ENCODE measurements around the gene ROBO2.

The ROBO2 gene

DNA sequence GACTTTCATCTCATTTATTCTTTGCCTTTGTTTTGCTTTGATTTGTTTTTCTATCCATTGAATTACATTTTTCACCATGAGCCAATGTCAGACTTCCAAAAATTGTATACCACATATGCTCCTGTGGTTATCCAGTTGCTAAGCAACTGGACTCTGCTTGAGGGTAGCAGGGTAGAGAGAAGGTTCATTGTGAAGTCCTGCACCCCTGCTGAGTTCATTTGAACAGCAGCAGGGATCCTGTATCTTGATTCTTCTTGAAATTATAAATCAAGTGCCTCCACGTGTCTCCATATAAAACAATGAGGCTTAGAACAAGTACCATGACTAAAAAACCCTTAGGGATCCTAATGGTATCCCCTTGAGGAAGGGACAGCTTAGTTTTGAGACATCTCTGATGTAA, 449.3 kb downstream of the ROBO2 start:
- no peak for DNase-seq (ENCODE audit: low spot score)

DNA sequence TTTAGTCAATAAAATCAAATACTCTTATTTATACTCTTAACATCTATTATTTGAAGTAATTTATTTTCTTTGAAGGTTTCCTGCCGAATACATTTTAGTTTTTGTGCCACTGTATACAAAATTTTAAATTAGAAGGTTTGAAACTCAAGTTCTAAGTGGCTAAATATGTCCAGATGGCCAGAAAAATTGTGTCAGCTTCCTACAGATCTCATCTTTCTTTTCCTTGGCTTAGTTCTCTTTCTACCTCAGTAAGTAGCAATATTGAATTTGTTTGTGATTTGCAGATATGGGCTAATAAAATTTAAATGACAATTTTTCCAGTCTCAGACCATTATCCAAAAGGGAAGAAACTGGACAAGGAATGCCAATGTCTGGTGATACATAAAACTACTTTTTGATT, 452.1 kb downstream of the ROBO2 start:
- no peak for DNase-seq (ENCODE audit: low spot score)

DNA sequence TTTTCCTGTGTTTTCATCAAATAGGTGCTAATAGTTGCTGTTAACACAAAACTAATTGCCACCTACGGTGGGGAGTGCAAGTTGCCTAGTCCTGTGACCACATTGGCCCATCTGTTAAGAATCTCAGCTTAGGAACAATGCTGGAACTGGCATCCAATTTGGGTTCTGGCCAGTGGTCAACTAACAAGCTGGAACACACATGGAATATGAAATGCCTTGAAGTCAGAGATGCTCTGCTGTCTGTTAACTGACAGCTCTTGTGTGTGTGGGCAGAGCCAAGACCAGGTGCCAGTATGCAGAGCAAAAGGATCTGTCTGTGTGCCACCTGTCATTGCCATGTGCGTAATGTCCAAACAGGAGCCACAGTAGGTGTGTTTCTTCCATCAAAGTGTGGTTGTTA, 460.8 kb downstream of the ROBO2 start:
- no peak for DNase-seq (ENCODE audit: low spot score)

DNA sequence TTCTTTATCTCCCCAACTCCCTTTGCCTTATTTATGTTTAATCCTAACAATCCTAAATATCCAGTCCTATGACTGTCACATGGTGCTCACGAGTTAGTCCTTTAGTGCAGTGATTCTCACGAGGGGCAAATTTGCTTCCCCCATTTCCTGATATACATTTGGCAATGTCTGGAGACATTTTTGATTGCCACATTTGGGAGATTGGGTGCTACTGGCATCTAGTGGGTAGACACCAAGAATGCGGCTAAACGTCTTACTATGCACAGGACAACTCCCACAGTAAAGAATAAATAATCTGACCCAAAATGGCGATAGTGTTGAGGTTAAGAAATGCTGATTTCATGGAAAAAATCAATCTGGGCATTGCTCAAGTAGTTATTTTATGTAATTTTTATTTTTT, 466.5 kb downstream of the ROBO2 start:
- DNase-seq (ENCODE audit: low spot score), result no peak

DNA sequence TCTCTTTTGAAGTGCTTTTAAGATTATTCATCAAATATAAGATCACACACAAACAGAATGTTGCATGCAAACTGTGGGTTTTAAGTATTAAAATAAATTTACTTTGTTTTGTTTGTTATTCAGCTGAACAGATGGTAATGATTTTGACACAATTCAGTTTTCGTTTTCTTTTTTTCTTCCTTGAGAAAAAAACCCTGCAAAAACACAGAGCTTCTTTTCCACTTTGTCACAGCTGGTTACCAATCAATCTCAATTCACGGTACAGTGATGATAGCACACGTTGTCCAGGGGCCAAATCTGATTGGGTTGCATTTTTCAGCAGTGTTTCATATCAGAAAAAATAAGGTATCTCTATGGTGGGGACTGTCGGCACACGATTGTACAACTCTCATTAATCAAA, 473.6 kb downstream of the ROBO2 start:
- no peak for DNase-seq (ENCODE audit: low spot score)

DNA sequence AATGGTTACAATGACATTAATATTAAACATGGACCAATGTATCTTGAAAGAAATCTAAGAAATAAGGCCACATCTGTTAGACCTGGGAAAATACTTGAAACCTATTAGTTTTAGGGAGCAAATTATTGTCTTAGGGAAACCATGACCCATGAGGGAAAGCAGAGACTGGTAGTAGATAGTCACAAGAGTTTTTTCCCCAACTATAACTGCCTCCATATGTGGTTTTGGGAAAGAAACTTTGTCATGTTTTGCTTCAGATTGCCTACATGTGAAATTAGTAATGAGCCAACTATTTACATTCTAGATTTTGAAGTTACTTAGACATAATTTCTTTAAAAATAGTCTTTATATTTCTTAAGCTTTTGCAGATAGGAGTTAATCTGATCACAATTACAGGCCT, 474.9 kb downstream of the ROBO2 start:
- DNase-seq (ENCODE audit: low spot score), result no peak

DNA sequence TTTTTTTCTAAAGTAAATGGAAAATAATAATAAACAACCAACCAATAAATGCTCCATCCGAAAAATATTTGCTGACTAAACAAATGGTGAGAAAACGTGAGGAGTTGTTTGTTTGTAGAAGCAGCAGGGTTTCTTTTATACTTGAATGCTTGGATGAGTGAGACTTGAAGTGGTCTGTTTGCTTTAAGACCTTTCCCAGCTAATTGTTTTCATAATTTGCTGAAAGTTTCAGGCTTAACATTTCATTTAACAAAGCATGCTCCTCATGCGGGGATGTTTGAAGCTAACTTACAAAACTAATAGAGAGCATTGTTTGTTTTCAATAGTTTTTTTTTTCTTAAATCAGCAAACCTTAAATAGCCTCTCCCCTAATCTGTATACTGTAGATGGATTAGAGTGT, 484.6 kb downstream of the ROBO2 start:
- no peak for DNase-seq (ENCODE audit: low spot score)

DNA sequence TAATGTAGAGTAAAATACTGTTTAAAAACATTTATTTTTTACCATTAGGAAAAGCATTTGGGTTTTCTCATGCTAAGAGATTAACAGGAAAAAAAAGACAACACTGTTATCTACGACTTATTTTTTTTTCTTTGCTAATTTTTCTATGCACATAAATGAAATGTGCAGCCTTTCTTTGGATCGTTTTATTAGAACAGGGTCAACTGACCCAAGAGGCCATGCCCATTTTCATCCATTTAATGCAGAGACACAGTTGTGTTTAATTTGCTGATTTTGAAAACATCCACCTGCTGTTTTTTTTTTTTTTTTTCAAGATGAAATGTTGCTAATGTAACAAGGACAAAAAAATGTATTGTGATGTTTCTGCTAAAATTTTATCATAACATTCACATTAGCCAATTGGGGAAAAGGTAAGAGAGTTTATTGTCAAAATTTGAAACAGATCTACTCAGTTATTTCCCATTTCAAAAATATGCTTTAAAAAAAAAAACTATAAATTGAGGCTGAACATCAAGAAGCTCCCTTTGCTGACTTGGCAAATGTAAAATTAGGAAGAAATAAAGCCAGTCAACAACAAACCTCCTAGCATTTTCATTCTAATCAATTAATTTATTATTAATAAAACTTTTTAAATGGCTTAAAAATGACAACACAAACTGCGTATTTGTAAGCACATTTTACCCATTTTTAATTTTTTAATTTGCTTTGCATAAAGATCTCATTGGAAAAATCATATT, 485.2 kb downstream of the ROBO2 start:
- no peak for DNase-seq (ENCODE audit: low spot score)

DNA sequence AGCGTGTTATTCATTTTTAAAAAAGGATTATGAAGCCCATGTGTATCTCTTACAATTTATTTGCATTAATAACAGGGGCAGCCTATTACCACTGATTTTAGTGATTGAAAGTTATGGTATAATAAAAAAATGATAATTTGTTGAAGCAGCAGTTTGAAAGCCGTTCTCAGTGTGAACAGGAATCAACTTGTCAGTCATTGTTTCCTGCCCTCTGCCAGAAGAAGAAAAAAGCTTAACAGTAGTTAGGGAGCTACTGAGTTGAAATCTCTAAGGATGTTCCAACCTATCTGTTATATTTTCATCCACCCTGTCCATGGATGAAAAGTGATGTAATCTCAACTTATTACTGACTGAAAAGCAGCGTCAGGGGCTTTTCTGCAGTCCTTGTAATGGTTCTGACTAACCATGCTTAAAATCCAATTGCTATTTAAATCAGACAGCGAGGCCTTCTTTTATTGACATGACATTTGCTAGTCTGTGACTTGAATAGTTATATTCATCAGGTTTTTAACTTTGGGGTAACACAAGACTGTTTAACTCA, 486.7 kb downstream of the ROBO2 start:
- DNase-seq (ENCODE audit: low spot score), result no peak

DNA sequence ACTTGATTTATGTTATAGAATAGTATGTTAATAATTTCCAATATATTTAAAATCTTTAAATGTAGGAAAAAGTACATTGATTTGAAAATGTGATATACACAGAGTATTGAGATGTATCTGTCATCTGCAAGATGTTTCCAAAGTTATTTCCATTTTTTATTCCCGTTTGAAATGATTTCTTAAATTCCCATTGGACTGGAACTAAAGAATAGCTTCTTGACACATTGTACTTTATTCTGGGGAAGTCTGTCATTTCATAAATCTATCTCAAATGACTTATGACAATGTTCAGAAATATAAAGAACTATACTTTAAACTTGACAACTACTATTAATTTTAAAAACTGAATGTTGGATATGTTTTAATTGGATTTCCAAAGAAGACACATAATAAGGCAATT, 489.6 kb downstream of the ROBO2 start:
- DNase-seq (ENCODE audit: low spot score), result no peak

DNA sequence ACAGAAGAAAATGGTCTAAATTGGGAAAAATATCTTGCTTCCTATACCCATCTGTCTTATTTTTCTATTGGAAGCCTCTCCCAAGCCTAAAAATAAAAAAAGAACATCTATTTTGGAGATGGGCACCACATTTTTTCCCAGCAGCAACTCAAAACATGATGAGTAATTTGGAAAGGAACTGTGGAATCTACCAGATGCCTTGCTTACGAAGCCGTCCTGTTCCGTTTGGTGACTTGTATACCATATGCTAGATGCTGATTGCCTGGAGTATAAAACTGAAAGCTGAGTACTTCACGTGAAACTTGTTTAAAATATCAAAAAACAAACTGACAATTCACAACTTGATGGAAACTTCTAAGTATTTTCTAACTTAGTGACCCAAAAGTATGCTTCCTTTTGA, 491.0 kb downstream of the ROBO2 start:
- no peak for DNase-seq (ENCODE audit: low spot score)

DNA sequence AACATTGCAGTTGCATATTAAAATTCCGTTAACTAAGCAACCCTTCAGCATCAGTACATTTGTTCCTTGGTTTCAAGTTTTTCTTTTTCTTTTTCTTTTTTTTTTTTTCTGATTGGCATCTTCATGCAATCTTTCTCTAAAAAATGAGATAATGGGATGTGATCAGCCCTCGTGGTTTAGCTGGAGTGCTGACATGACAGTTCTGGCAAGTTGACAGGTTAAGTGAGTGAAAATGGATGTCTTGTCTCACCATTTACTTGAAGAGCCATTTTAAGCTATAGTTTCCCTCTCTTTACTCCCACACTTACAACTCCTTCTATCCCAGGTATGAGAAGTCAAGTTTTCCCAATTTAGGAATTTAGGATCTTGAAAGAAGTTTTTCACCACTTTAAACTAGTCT, 495.2 kb downstream of the ROBO2 start:
- no peak for DNase-seq (ENCODE audit: low spot score)

DNA sequence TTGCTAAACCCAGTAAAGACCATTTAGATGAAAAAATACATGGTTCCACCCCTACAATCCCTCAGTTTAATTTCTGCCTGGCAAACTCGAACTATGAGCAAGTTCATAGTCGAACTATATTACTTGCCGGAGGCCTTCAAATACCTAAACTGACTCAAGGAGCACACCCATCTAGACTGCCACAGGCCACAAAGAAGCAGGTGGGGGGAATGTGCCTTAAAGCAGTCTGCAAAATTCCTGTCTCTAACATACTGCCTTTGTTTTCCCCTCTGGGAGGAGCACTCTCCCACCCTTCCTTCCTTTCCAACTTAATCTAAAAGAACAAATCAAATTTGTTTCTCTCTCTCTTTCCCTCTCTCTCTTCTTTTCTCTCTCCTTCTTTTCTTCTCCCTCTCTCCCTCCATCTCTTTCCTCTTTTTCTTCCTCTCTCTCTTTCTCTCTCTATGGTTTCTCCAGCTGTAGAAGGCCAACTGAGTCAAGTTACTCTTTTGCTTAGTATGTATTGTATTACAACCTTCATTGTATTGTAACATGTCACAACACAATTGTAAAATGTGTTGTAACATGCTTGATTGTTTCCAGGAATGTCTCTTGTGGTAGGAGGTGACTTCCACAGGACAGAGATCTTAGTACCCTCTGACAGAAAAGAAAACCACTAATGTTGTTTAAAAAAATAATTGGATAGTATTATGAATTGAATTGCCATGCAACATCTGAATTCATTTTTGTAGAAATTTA, 496.3 kb downstream of the ROBO2 start:
- no peak for DNase-seq (ENCODE audit: low spot score)

DNA sequence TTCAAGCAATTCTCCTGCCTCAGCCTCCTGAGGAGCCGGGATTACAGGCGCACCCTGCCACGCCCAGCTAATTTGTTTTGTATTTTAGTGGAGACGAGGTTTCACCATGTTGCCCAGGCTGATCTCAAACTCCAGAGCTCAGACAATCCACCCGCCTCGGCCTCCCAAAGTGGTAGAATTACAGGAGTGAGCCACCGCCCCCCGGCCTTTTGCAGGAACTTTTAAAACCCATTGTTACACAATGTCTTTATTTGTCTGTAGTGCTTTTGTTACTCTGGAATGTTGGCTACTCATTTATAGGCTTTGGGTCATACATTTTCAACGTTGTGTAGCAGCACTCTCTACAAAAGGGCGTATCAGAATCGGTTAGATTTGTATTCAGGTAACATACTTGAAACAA, 499.1 kb downstream of the ROBO2 start:
- no peak for DNase-seq (ENCODE audit: low spot score)

DNA sequence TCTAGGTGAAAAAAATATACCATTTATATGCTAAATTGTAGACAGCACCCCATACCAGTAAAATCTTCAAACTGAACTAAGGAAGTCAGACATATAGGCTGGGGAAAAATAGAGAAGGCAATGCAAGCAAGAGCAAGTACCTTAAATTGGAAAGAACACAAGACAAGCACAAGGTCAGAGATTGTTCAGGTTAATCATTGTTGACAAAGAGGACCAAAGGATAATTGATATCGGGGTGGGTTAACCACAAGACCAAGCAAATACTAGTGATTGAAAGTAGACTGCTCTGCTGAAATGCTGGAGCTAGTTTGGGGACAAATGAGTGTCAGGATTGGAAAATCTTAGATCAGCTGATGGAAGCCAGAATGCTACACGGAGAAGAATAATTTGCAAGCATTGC, 499.8 kb downstream of the ROBO2 start:
- DNase-seq (ENCODE audit: low spot score), result no peak

DNA sequence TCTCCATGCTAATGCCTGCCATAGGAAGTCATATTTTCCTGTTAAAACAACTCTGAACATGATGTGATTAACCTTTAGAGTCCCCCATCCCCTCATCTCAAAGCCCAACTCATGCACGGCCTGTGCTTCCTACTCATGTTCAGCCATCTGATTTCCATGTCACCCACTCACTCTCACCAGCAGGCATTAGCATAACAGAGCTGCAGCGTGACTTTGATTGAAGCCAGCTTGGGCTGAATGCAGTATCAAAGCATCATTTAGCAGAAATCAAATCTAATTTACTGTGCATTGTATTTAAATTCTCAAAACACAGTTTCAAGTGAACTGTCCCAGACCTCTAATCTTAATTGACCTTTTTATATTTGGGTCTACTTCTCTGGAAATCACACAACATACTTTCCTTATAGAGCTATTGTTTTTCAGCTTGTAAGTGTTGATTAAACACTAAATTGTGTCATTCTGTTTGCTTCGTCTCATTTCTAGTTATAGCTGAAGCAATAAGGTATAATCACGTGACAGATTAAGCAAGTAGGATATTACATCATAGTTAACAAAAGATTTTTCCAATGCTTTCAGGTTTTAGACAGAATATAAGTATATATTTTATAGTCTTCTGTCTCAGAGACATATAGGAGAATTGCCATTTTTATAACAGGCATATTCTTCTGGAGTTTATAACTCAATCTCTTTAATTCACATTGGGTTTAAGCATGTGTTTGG, 501.5 kb downstream of the ROBO2 start:
- DNase-seq (ENCODE audit: low spot score), result no peak

DNA sequence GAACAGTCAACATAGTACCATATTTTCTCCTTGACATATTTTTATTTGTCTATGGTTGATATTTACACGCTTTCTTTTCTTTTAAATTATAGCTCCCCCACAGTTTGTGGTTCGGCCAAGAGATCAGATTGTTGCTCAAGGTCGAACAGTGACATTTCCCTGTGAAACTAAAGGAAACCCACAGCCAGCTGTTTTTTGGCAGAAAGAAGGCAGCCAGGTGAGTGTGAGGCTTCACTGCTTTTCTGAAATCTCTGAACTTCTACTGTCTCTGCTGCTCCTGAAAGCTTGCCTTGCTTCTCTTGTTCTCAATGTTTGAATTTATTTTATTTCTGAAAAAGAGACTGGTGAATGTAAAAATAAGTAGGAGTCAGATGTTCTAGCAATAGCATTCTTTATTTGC, 506.3 kb downstream of the ROBO2 start:
- no peak for DNase-seq (ENCODE audit: low spot score)

DNA sequence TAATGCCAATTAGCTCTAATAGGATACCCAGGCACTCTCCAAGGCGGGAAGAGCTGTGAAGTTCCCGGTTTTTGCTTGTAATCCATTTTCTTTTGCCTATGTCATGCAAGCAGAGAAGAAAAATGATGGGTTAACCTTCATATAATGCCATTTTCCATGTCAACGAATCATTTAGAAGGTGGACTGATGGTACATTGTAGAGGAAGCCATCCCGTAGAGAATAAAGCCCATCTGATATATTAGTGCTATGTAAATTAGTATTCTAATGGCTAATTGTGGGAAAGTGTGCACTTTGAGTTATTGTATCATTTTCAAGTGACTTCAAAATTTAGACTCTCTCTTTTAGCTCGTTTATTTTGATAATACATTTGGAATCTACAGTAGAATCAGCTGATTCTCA, 509.1 kb downstream of the ROBO2 start:
- DNase-seq (ENCODE audit: low spot score), result no peak

DNA sequence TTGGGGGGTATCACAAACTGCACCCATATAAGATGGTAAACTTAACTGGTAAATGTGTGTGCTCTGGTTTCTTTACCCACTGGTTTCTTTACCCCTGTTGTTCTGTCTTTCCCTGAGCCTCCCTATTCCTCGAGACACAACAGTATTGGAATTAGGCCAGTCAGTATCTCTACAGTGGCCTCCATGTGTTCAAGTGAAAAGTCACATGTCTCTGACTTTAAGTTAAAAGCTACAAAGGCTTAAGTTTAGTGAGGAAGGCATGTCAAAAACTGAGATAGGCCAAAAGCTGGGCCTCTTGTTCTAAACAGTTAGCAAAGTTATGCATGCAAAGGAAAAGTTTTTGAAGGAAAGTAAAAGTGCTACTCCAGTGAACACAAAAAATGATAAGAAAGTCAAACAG, 513.3 kb downstream of the ROBO2 start:
- DNase-seq (ENCODE audit: low spot score), result no peak

DNA sequence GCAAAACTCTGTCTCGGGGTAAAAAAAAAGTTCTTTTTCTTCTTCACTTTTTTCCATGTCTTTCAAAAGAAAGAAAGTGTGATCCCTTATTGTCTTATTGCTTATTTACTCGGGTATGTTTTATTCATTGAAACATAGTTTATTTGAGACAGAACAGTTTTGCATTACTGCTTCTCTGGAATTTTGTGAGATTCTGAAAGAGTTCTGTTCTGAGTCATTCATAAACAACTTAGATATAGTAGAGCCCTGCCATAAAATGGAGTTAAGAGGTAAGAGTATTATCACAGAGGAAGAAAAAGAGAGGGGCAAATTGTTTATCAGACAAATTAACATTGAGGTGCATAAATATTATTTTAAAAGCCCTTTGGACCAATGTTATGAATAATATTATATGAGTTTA, 522.2 kb downstream of the ROBO2 start:
- no peak for DNase-seq (ENCODE audit: low spot score)

DNA sequence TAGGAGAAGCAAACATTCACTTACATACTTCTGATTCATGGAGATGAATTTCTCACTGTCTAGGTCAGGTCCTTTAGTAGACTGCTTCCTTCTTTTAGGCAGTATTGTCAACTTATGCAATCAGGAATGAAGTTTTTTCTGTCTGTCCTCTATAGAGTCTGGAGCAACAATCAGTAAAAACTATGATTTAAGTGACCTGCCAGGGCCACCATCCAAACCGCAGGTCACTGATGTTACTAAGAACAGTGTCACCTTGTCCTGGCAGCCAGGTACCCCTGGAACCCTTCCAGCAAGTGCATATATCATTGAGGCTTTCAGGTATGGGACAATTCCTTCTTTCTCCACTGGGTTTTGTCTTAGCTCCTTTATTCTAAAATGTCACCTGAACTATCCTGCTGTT, 523.1 kb downstream of the ROBO2 start:
- no peak for DNase-seq (ENCODE audit: low spot score)

DNA sequence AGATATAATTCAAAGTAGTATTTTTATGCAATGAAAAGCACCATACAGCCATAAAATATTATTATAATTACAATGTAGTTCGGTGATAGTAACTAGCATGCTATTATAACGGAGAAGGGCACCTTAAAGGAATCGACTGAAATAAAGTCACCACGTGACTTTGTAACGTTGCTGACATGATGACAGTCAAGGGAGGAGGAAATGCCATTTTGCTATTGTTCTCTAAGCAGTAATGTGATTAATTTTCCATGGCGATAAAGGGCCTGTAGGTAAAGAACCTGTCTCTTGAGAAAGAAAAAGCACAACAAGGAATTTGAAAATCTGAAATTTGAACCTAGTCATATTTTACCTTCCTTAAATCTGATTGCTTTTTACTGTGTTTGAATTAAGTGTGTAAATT, 526.2 kb downstream of the ROBO2 start:
- DNase-seq (ENCODE audit: low spot score), result no peak

All from left forelimb (tissue), 1 donor.